K562 (cell line): ENCODE results near the gene NHS. TPM values are rescaled to one million over a fixed set of nuclear protein-coding genes. Genes with fewer than 3 reads are reported as not detected.

Experiments used
- ARID1B ChIP-seq: fragments of 450-650 bp; IDR thresholded peaks from 2 replicates; pipeline ENCODE4 v1.6.1; 2016; ENCODE audit warnings: antibody characterized with exemption, mild to moderate bottlenecking, inconsistent platforms
- BACH1 ChIP-seq: fragments of 200-800 bp; sonication (Bioruptor generic); IDR thresholded peaks from 2 replicates; pipeline ENCODE4 v1.6.1; 2016; ENCODE audit warnings: missing genetic modification characterization, missing compliant biosample characterization
- FOXA3 ChIP-seq, 2 experiments: fragments of 450-650 bp in 1 of 2; sonication (generic) in 1 of 2; formaldehyde crosslinking; IDR thresholded peaks in 1 of 2; conservative IDR thresholded peaks in 1 of 2; 2 replicates each; pipeline versions ENCODE4 v1.4.0 to v1.8.0; 2020 to 2022; ENCODE audit warnings: mild to moderate bottlenecking in 2 of 2, missing genetic modification reagents in 1 of 2
- FOXO4 ChIP-seq: fragments of 450-650 bp; formaldehyde crosslinking; IDR thresholded peaks from 2 replicates; pipeline ENCODE4 v1.4.0; 2020; ENCODE audit warnings: mild to moderate bottlenecking, moderate library complexity
- GABPB1 ChIP-seq: sonication (generic); formaldehyde crosslinking; IDR thresholded peaks from 2 replicates; pipeline ENCODE4 v1.8.0; 2022; ENCODE audit warnings: mild to moderate bottlenecking, missing genetic modification reagents
- MAFG ChIP-seq: fragments of 450-650 bp; conservative IDR thresholded peaks from 2 replicates; pipeline ENCODE4 v1.6.1; 2016; ENCODE audit warnings: missing genetic modification characterization, missing compliant biosample characterization
- NFE2 ChIP-seq: IDR thresholded peaks from 2 replicates; pipeline ENCODE4 v1.6.1; 2014; ENCODE audit warnings: antibody characterized with exemption, low read depth
- SIN3A ChIP-seq, 2 experiments: fragments of 150-350 bp in 1 of 2; IDR thresholded peaks; 2 replicates each; pipeline ENCODE4 v1.6.1; 2011 to 2016; ENCODE audit warnings: borderline replicate concordance in 2 of 2, low read depth in 2 of 2, low read length in 2 of 2, mild to moderate bottlenecking in 2 of 2, moderate library complexity in 2 of 2; ENCODE audit not compliant: control insufficient read depth in 1 of 2
- WHSC1 ChIP-seq: IDR thresholded peaks from one replicate; pipeline ENCODE4 v1.6.1; 2012; ENCODE audit warnings: low read length, control low read depth, inconsistent platforms
- ZKSCAN8 ChIP-seq: fragments of 200-800 bp; sonication (Bioruptor generic); IDR thresholded peaks from 2 replicates; pipeline ENCODE4 v1.6.1; 2016; ENCODE audit warnings: missing genetic modification characterization, missing compliant biosample characterization
- ZNF644 ChIP-seq: fragments of 200-800 bp; sonication (Bioruptor generic); IDR thresholded peaks from 2 replicates; pipeline ENCODE4 v1.6.1; 2016; ENCODE audit warnings: low read depth, missing genetic modification characterization, missing compliant biosample characterization
- ZNF780A ChIP-seq: fragments of 250-450 bp; sonication (Bioruptor Pico); IDR thresholded peaks from 2 replicates; pipeline ENCODE4 v1.5.0; 2021; ENCODE audit warnings: mild to moderate bottlenecking
- polyA plus RNA-seq, 8 experiments: library from polyadenylated mRNA; depleted of rRNA in 4 of 8; stranded (reverse) in 5 of 8; unstranded in 3 of 8; fragments of >200 nt; fragmentation: Nextera tagmentation in 2 of 8; fragmentation: Illumina TruSeq in 1 of 8; extraction: Ambion mirVana in 2 of 8; extraction: Trizol in 1 of 8; gene quantifications; 2 replicates each; pipeline versions ENCODE4 v1.2.1 to v1.2.3, GENCODE V29; 2011 to 2014; ENCODE audit warnings: inconsistent platforms in 1 of 8, missing spikeins in 1 of 8
- total RNA-seq, 7 experiments: library from RNA; depleted of rRNA in 6 of 7; stranded (reverse); fragments of >200 nt in 6 of 7; fragmentation: Illumina TruSeq in 2 of 7; extraction: Trizol in 2 of 7; gene quantifications; 2 replicates each; pipeline versions ENCODE4 v1.2.1 to v1.2.3, GENCODE V29; 2011 to 2021; ENCODE audit warnings: low replicate concordance in 1 of 7

The NHS gene
- total and polyA plus RNA-seq, 9 of the 15 experiments (the other 6 are each of a cell fraction or from before 2014, with no cell fraction given): 0.02 TPM; not detected in 8

DNA sequence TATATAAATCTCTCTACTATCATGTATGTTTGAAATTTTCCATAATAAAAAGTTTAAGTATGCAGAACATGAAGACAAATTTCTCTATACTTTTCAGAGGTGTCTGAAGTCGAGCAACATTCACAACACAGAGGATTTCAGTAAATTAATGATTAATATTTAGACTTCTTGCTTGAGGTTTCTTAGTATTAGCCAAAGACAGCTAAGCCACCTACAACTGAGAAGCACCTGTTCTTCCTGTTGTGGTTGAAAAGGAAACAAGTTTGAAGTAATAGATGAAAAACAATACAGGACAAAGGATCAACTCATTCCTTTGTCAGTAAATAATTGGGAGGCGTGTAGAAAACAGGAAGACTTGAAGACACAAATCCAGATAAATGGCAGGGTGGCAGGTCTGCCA is 383.4 kb downstream of the NHS start (continued):
- TF ChIP-seq FOXO4 (CRISPR knock-in tag) (no peak), WHSC1 (no peak), ZKSCAN8 (CRISPR knock-in tag) (no peak), SIN3A (IDR thresholded peaks at IDR 0.05; ENCODE audit: borderline replicate concordance in 2 of 2, control insufficient read depth in 1 of 2, low read depth in 2 of 2, low read length in 2 of 2) (no peak), ZNF780A (CRISPR knock-in tag) (no peak), MAFG (no peak), NFE2 (no peak), FOXA3 (CRISPR knock-in tag; conservative IDR thresholded peaks at IDR 0.05 in 1 of 2, IDR thresholded peaks at IDR 0.05 in 1 of 2) (no peak), BACH1 (tag) (no peak), ZNF644 (tag) (no peak), ARID1B (no peak), GABPB1 (CRISPR knock-in tag) (no peak)
